H1 (cell line): ENCODE results near the gene NCEH1. TPM values are rescaled to one million over a fixed set of nuclear protein-coding genes. Genes with fewer than 3 reads are reported as not detected.

Experiments
- CTCF ChIA-PET: fragments of 300-600 bp; sonication (Branson Sonifier 250); formaldehyde crosslinking; loops from one replicate; lab custom pipeline; 2021; ENCODE audit not compliant: partially characterized antibody; lab: Charles Lee
- POLR2A ChIA-PET: fragments of 300-600 bp; sonication (Branson Sonifier 250); formaldehyde crosslinking; loops from one replicate; lab custom pipeline; 2021; ENCODE audit warnings: inconsistent platforms; ENCODE audit not compliant: partially characterized antibody; lab: Charles Lee
- DNase-seq, 2 experiments: peaks; one replicate each; pipeline versions ENCODE4 v3.0.0 to v3.0.0-alpha.2; 2010 to 2022; ENCODE audit warnings: low spot score in 2 of 2, low read depth in 1 of 2, mixed read lengths in 1 of 2
- FAIRE-seq: peaks from 2 replicates; lab custom pipeline; 2011; peaks lifted over from hg19 to GRCh38; lab: Jason Lieb, UNC
- H2AFZ ChIP-seq: 2 replicates; pipeline ENCODE4 v1.8.1; 2012; ENCODE audit warnings: low read length, inconsistent platforms
- H2AK5ac ChIP-seq: 2 replicates; pipeline ENCODE4 v1.6.1; 2013; ENCODE audit warnings: low read depth, low read length
- H2BK120ac ChIP-seq: replicated peaks from 2 replicates; pipeline ENCODE3; 2013; ENCODE audit warnings: low read depth, low read length, inconsistent platforms
- H2BK12ac ChIP-seq: 2 replicates; pipeline ENCODE4 v1.6.1; 2013; ENCODE audit warnings: low read depth, low read length
- H2BK15ac ChIP-seq: 2 replicates; pipeline ENCODE4 v1.6.1; 2013; ENCODE audit warnings: low read length
- H2BK20ac ChIP-seq: 2 replicates; pipeline ENCODE4 v1.6.1; 2013; ENCODE audit warnings: low read length
- H2BK5ac ChIP-seq: 2 replicates; pipeline ENCODE4 v1.6.1; 2013; ENCODE audit warnings: low read depth, low read length
- H3K14ac ChIP-seq: 2 replicates; pipeline ENCODE4 v1.6.1; 2013; ENCODE audit warnings: inconsistent platforms; ENCODE audit not compliant: insufficient read length
- H3K18ac ChIP-seq: 2 replicates; pipeline ENCODE4 v1.6.1; 2013; ENCODE audit warnings: low read length; ENCODE audit errors: extremely low read depth
- H3K23ac ChIP-seq: 2 replicates; pipeline ENCODE4 v1.6.1; 2013; ENCODE audit warnings: inconsistent platforms; ENCODE audit not compliant: insufficient read length
- H3K23me2 ChIP-seq: 2 replicates; pipeline ENCODE4 v1.6.1; 2013; ENCODE audit warnings: low read depth, low read length
- H3K27ac ChIP-seq: 2 replicates; pipeline ENCODE4 v1.6.1; 2011; ENCODE audit warnings: low read depth, low read length, inconsistent platforms
- H3K27me3 ChIP-seq, 4 experiments: replicated peaks in 1 of 4; 1 replicate in 1 of 4; 2 replicates in 3 of 4; pipeline versions ENCODE4 v1.6.1 to v1.8.1; 2011 to 2013; ENCODE audit warnings: low read length in 3 of 4, mild to moderate bottlenecking in 3 of 4, inconsistent platforms in 2 of 4, mixed read lengths in 2 of 4, moderate library complexity in 1 of 4; ENCODE audit not compliant: control insufficient read depth in 3 of 4, insufficient read depth in 3 of 4; ENCODE audit errors: extremely low read depth in 1 of 4
- H3K36me3 ChIP-seq, 4 experiments: 2 replicates each; pipeline versions ENCODE4 v1.6.1 to v1.8.1; 2011 to 2013; ENCODE audit warnings: mild to moderate bottlenecking in 4 of 4, low read length in 3 of 4, moderate library complexity in 2 of 4, control low read depth in 1 of 4, inconsistent platforms in 1 of 4; ENCODE audit not compliant: insufficient read depth in 4 of 4, control insufficient read depth in 2 of 4
- H3K4ac ChIP-seq: replicated peaks from 2 replicates; pipeline ENCODE3; 2013; ENCODE audit warnings: low read length, low read depth, mixed read lengths, inconsistent platforms; ENCODE audit not compliant: insufficient read length
- H3K4me1 ChIP-seq, 4 experiments: replicated peaks in 1 of 4; 1 replicate in 1 of 4; 2 replicates in 3 of 4; pipeline versions ENCODE4 v1.6.1 to v1.8.1; 2011 to 2013; ENCODE audit warnings: low read length in 3 of 4, inconsistent platforms in 2 of 4, mixed read lengths in 1 of 4; ENCODE audit not compliant: insufficient read depth in 4 of 4, control insufficient read depth in 3 of 4
- H3K4me2 ChIP-seq, 2 experiments: 2 replicates each; pipeline versions ENCODE4 v1.6.1 to v1.8.1; 2011 to 2013; ENCODE audit warnings: low read depth in 2 of 2, low read length in 2 of 2, control low read depth in 1 of 2, inconsistent platforms in 1 of 2, mild to moderate bottlenecking in 1 of 2; ENCODE audit not compliant: insufficient read depth in 1 of 2
- H3K4me3 ChIP-seq, 4 experiments: fragments of 200-600, 300-600 bp in 1 of 4; sonication (generic), shearing (Covaris generic), sonication (Bioruptor Twin) in 1 of 4; 2 replicates each; pipeline versions ENCODE4 v1.5.1 to v1.8.1; 2011 to 2016; ENCODE audit warnings: low read length in 4 of 4, low read depth in 3 of 4, control low read depth in 2 of 4, inconsistent platforms in 2 of 4, mild to moderate bottlenecking in 2 of 4, mixed read lengths in 1 of 4, moderate library complexity in 1 of 4; ENCODE audit not compliant: insufficient read depth in 2 of 4; ENCODE audit errors: extremely low read depth in 1 of 4
- H3K56ac ChIP-seq: replicated peaks from 2 replicates; pipeline ENCODE3; 2013; ENCODE audit warnings: low read depth, mild to moderate bottlenecking, mixed read lengths, low read length, inconsistent platforms; ENCODE audit not compliant: insufficient read length
- H3K79me1 ChIP-seq: 2 replicates; pipeline ENCODE4 v1.6.1; 2013; ENCODE audit warnings: low read depth, low read length, control low read depth
- H3K79me2 ChIP-seq, 2 experiments: 2 replicates each; pipeline versions ENCODE4 v1.6.1 to v1.8.1; 2012 to 2013; ENCODE audit warnings: low read length in 2 of 2, mild to moderate bottlenecking in 2 of 2, inconsistent platforms in 1 of 2; ENCODE audit not compliant: insufficient read depth in 2 of 2, control insufficient read depth in 1 of 2
- H3K9ac ChIP-seq, 4 experiments: replicated peaks in 1 of 4; 1 replicate in 1 of 4; 2 replicates in 3 of 4; pipeline versions ENCODE4 v1.6.1 to v1.8.1; 2011 to 2013; ENCODE audit warnings: low read depth in 3 of 4, low read length in 3 of 4, control low read depth in 2 of 4, mild to moderate bottlenecking in 2 of 4, moderate library complexity in 2 of 4, inconsistent platforms in 1 of 4; ENCODE audit errors: extremely low read depth in 1 of 4
- H3K9me3 ChIP-seq, 2 experiments: 2 replicates each; pipeline versions ENCODE4 v1.6.1 to v1.8.1; 2012 to 2013; ENCODE audit warnings: mild to moderate bottlenecking in 2 of 2, moderate library complexity in 2 of 2, control low read depth in 1 of 2, inconsistent platforms in 1 of 2, low read depth in 1 of 2, low read length in 1 of 2, mixed read lengths in 1 of 2; ENCODE audit not compliant: insufficient read depth in 2 of 2
- H4K20me1 ChIP-seq, 2 experiments: replicated peaks in 1 of 2; 2 replicates each; pipeline versions ENCODE3 to v1.8.1; 2011 to 2013; ENCODE audit warnings: inconsistent platforms in 2 of 2, low read length in 2 of 2, mild to moderate bottlenecking in 1 of 2; ENCODE audit not compliant: insufficient read depth in 2 of 2, control insufficient read depth in 1 of 2
- H4K5ac ChIP-seq: 2 replicates; pipeline ENCODE4 v1.6.1; 2013; ENCODE audit warnings: low read length, low read depth, mixed read lengths, inconsistent platforms; ENCODE audit not compliant: insufficient read length
- H4K8ac ChIP-seq: 2 replicates; pipeline ENCODE4 v1.8.0; 2013; ENCODE audit warnings: mild to moderate bottlenecking, moderate library complexity, low read length, inconsistent platforms; ENCODE audit not compliant: insufficient read depth; ENCODE audit errors: extremely low read depth
- H4K91ac ChIP-seq: replicated peaks from 2 replicates; pipeline ENCODE3; 2013; ENCODE audit warnings: low read length, mixed read lengths, inconsistent platforms; ENCODE audit not compliant: insufficient read length
- CBX8 ChIP-seq: fragments of 300-800, 300-1000 bp; sonication (generic); IDR thresholded peaks from 2 replicates; pipeline ENCODE4 v1.7.1; 2016; ENCODE audit warnings: low read depth, low read length, borderline replicate concordance
- SP4 ChIP-seq: IDR thresholded peaks from 2 replicates; pipeline ENCODE4 v1.6.1; 2012; ENCODE audit warnings: low read length, inconsistent platforms
- TAF7 ChIP-seq: optimal IDR thresholded peaks from 2 replicates; pipeline ENCODE3; 2011; ENCODE audit warnings: low read depth, mild to moderate bottlenecking, inconsistent platforms, low read length, moderate library complexity, borderline replicate concordance
- WGBS, 2 experiments: shearing (Covaris generic) in 1 of 2; methylation state at CpG; one replicate each; pipeline versions ENCODE4 v1.1.6 to v1.1.7; 2013 to 2015; ENCODE audit warnings: low lambda C conversion rate in 2 of 2, mixed read lengths in 2 of 2, inconsistent platforms in 1 of 2, low coverage in 1 of 2, missing lambda C conversion rate in 1 of 2; ENCODE audit not compliant: insufficient replicate concordance in 2 of 2, insufficient coverage in 1 of 2, insufficient read length in 1 of 2; ENCODE audit errors: extremely low coverage in 1 of 2, missing lambda C conversion rate in 1 of 2; 5-methylcytosine and 5-hydroxymethylcytosine counted together
- polyA plus RNA-seq, 7 experiments: library from polyadenylated mRNA; depleted of rRNA in 3 of 7; stranded (reverse) in 5 of 7; unstranded in 2 of 7; fragments of >200 nt in 5 of 7; fragments of 200-250 nt in 2 of 7; gene quantifications; 1 replicate in 5 of 7; 2 replicates in 1 of 7; 4 replicates in 1 of 7; pipeline versions ENCODE4 v1.2.1 to v1.2.3, GENCODE V29; 2011 to 2013; ENCODE audit warnings: missing spikeins in 2 of 7, mixed read lengths in 2 of 7
- total RNA-seq: library from RNA; stranded (reverse); fragmentation: NEBNext Ultra II Directional; extraction: Animal tissue kit (Norgen Biotek cat#: 25700); gene quantifications from 2 replicates; pipeline ENCODE4 v1.2.1, GENCODE V29; 2021

Gene NCEH1
- total and polyA plus RNA-seq, 2 of the 8 experiments (the other 6 are each of a cell fraction or from before 2014, with no cell fraction given), result 2.2 to 6.4 TPM

GRCh38 chr3:172600644-172601065 is 110.2 kb downstream of the NCEH1 start:
- WGBS, 2 experiments, result 97% methylated on average over 2 of the region's 3 CpGs; no CpG with 5 or more reads in 1 of the 2 experiments
- Histone ChIP-seq H3K23ac (no peak overlapping the region), H3K9ac (no peak overlapping the region), H3K79me1 (no peaks in the 10 kb centered on the region), H3K27me3 (no peaks in the 10 kb centered on the region), H3K14ac (no peak overlapping the region), H4K20me1 (no peaks in the 10 kb centered on the region), H2BK5ac (no peak overlapping the region), H2AFZ (no peak overlapping the region), H3K4me3 (no peak overlapping the region), H4K8ac (no peak overlapping the region), H3K4me2 (no peak overlapping the region), H2BK20ac (no peak overlapping the region), H4K91ac (no peak overlapping the region), H3K9me3 (no peaks in the 10 kb centered on the region), H3K18ac (no peak overlapping the region), H2BK120ac (no peak overlapping the region), H3K56ac (no peak overlapping the region), H4K5ac (no peak overlapping the region), H3K4me1 (no peaks in the 10 kb centered on the region), H2BK12ac (no peak overlapping the region), H3K23me2 (no peaks in the 10 kb centered on the region), H3K36me3 (no peaks in the 10 kb centered on the region), H2AK5ac (no peak overlapping the region), H3K79me2 (no peaks in the 10 kb centered on the region), H2BK15ac (no peak overlapping the region), H3K27ac (no peak overlapping the region), H3K4ac (no peak overlapping the region)
- DNase-seq, result no peak
- TF ChIP-seq CBX8 (no peak), TAF7 (no peak), SP4 (no peak)
- ChIA-PET CTCF (interaction anchor here (0.6 to 1.6 kb wide), 3 partner anchors 22 to 170 kb away, joined by 3 read pairs; no protein-coding TSS in a partner anchor), POLR2A (interaction anchor here (0.6 kb wide), 1 partner anchor 194 kb away, joined by 5 read pairs; no protein-coding TSS in a partner anchor)
- FAIRE-seq, result no peak
